HCT116 (cell line): Measurements from ENCODE around the gene LHPP.

Experiments
- CBX3 ChIP-seq: IDR thresholded peaks from 2 replicates; pipeline ENCODE4 v1.6.1; 2012; ENCODE audit warnings: low read depth
- ELF1 ChIP-seq: IDR thresholded peaks from 2 replicates; pipeline ENCODE4 v1.6.1; 2012; ENCODE audit warnings: low read depth, borderline replicate concordance
- EZH2 ChIP-seq: fragments of 200-600 bp; sonication (generic); IDR thresholded peaks from 2 replicates; pipeline ENCODE4 v1.6.1; 2017; ENCODE audit warnings: antibody characterized with exemption, mixed run types
- POLR2A ChIP-seq: IDR thresholded peaks from 2 replicates; pipeline ENCODE4 v1.7.0; 2011; ENCODE audit warnings: borderline replicate concordance; ENCODE audit not compliant: insufficient read depth, insufficient read length; ENCODE audit errors: extremely low read depth
- POLR2AphosphoS5 ChIP-seq: IDR thresholded peaks from 2 replicates; pipeline ENCODE4 v1.6.1; 2011; ENCODE audit warnings: mild to moderate bottlenecking, low read depth, low read length, moderate library complexity
- REST ChIP-seq: IDR thresholded peaks from 2 replicates; pipeline ENCODE4 v1.6.1; 2012; ENCODE audit warnings: low read depth
- YY1 ChIP-seq: IDR thresholded peaks from 2 replicates; pipeline ENCODE4 v1.6.1; 2011; ENCODE audit warnings: low read length, low read depth, moderate library complexity, mild to moderate bottlenecking; ENCODE audit not compliant: insufficient replicate concordance; ENCODE audit errors: extremely low read depth
- ZFX ChIP-seq: fragments of 450-650 bp; IDR thresholded peaks from 2 replicates; pipeline ENCODE4 v1.6.1; 2017
- ZNF274 ChIP-seq: fragments of 200-500 bp; sonication (Bioruptor generic); IDR thresholded peaks from 2 replicates; pipeline ENCODE4 v1.6.1; 2014; ENCODE audit warnings: mild to moderate bottlenecking, low read depth, low read length, inconsistent platforms
- TF ChIP-seq, protein P1 (sequence below), 3 experiments: fragments of 200-600 bp in 1 of 3; sonication (generic) in 1 of 3; IDR thresholded peaks in 2 of 3; conservative IDR thresholded peaks in 1 of 3; 2 replicates each; pipeline ENCODE4 v1.5.1; 2012 to 2017; ENCODE audit warnings: low read depth in 2 of 3, low read length in 2 of 3, antibody characterized with exemption in 1 of 3, borderline replicate concordance in 1 of 3, control low read depth in 1 of 3, mild to moderate bottlenecking in 1 of 3, mixed read lengths in 1 of 3, mixed run types in 1 of 3, moderate library complexity in 1 of 3; ENCODE audit not compliant: insufficient read depth in 1 of 3
- TF ChIP-seq, protein P2 (sequence below): IDR thresholded peaks from 2 replicates; pipeline ENCODE4 v1.6.1; 2012

DNA sequence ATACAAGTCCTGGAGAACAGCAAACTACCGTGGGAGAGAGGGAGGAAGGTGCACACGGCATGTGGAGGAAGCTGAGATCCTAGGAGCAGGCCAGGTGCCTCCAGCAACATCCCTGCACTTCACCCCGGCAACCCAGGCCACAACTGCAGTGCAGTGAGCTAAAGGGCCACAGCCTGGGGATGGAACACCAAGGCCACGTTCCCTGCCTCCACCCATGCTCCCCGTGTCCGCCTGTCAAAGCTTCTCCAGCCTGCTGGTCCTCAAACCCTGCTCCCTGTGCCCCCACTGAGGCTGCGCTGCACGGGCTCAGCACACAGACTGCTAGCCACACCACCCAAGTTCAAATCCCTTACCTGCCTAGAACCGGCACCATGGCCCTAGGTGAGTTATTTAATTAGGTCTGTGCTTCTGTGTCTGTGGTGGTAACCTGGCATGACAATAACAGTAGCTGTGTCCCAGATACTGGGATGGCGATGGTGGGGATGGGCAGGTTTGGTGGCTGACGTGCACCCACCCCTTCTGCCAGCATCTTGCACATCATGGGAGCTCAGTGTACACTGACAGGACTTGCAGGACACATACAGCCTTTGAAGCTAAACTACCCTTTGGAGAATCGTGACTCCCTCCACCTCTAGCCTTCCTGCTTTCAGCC, 197.1 kb downstream of the LHPP start:
- TF ChIP-seq, protein P1, sequence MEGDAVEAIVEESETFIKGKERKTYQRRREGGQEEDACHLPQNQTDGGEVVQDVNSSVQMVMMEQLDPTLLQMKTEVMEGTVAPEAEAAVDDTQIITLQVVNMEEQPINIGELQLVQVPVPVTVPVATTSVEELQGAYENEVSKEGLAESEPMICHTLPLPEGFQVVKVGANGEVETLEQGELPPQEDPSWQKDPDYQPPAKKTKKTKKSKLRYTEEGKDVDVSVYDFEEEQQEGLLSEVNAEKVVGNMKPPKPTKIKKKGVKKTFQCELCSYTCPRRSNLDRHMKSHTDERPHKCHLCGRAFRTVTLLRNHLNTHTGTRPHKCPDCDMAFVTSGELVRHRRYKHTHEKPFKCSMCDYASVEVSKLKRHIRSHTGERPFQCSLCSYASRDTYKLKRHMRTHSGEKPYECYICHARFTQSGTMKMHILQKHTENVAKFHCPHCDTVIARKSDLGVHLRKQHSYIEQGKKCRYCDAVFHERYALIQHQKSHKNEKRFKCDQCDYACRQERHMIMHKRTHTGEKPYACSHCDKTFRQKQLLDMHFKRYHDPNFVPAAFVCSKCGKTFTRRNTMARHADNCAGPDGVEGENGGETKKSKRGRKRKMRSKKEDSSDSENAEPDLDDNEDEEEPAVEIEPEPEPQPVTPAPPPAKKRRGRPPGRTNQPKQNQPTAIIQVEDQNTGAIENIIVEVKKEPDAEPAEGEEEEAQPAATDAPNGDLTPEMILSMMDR (IDR thresholded peaks at IDR 0.05 in 2 of 3, conservative IDR thresholded peaks at IDR 0.05 in 1 of 3; ENCODE audit: borderline replicate concordance in 1 of 3, insufficient read depth in 1 of 3, low read depth in 2 of 3, low read length in 2 of 3) = no peak
- TF ChIP-seq, protein P2, sequence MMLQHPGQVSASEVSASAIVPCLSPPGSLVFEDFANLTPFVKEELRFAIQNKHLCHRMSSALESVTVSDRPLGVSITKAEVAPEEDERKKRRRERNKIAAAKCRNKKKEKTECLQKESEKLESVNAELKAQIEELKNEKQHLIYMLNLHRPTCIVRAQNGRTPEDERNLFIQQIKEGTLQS = no peak
- TF ChIP-seq ELF1 (no peak), YY1 (no peak), POLR2A (no peak), CBX3 (no peak), ZNF274 (no peak), REST (no peak), POLR2AphosphoS5 (no peak), ZFX (no peak), EZH2 (no peak)
